T1000 (cell line): ENCODE measurements around the gene GSTO2.

ENCODE experiments used
- DNase-seq: peaks from one replicate; lab custom pipeline; 2025; ENCODE audit warnings: mixed read lengths; lab: John Stamatoyannopoulos, UW

The GSTO2 gene

GRCh38 chr10:104279550-104280259 is 10.7 kb downstream of the GSTO2 start:
- DNase-seq, result no peak

DNA sequence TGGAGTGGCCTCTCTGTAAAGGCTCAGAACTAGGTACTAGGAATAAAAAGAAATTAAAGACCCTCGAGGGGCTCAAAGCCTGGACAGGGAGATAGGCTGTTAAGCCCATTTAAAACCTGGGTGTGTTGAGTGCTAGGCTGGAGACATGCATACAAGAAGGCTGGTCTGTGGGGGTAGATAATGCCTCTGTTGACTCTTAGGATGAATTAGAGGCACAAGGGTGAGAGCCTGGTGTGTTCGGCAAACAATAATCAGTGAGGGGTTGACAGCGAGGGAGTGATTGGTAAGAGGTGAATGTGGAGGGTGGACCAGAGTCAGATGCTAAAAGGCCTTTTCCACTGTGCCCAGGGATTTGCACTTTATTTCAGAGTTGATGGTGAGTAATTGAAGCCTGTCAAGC is 12.7 kb downstream of the GSTO2 start:
- DNase-seq, result no peak

DNA sequence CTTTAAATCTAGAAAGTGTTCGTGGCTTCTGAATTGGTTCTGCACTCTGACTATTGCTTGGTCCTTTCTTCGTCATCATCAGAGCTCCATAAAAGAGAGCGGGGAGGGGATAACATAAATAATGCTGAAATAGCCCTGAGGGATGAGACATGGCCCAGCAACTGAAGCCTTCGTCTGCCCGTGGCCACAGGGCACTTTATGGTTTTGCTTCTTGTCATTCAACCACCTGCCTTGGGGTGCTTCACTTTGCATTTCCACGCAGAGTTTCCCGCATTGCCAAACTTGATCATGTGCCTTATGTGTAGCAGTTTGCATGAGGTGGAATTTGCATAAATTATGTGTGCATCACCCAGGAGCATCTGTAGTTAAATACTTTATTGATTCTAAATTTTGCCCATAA is 15.9 kb downstream of the GSTO2 start:
- DNase-seq, result no peak

DNA sequence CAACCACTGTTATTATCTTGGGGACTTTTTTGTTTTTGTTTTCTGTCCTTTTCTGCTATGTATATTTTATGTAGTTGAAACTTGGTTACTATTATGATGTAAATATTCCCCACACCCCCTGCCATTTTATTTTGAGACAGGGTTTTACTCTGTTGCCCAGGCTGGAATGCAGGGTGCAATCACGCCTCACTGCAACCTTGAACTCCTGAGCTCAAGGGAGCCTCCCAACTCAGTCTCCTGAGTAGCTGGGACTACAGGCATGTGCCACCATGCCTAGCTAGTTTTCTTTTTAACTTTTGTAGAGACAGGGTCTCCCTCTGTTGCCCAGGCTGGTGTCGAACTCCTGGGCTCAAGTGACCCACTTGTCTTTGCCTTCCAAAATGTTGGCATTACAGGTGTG is 18.0 kb downstream of the GSTO2 start:
- DNase-seq, result no peak

GRCh38 chr10:104288355-104288754 is 19.4 kb downstream of the GSTO2 start:
- no peak for DNase-seq

DNA sequence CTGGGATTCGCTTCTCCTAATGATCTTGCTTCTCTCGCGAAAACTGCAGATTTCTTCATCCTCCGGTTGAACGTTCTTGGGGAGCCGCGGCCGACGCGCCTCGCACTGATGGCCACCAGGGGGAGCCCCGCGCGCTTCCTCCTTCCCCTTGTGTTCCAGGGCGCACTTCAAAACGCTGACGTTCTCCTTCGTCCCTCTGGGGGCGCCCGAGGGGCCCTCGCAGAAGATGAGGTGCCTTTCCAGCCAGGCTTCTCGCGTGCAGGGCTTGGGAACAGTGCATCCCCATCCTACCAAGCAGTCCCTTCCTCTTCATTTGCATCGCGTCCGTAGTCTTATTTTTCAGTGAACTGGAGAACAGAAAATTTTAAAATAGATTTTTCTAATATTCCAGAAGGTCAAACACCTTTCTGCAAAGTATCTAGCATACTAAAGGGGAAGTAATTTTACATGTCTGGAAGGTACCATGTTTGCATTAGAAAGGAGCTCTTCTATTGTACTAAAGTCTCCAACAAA is 22.5 kb downstream of the GSTO2 start:
- DNase-seq, result peak; percentile 82

DNA sequence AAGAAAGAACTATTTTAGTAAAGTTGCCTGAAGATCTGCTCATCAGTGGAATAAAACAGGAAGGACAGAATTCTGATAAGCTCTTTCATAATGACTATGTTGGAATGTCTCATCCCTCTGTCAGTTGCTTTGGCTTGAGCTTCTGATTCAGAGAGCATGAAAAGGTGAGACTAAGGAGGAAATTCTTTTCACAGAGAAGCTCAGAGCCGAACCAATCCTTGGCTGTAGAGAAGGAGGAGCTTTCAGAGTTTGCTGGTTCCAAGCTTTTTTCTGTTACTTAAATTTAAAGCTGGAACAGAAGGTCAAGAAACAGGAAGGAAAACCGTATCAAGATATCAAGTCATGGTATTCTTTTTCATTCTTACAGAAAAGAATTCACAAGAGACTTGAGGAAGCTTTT is 24.0 kb downstream of the GSTO2 start:
- no peak for DNase-seq

GRCh38 chr10:104293781-104294321 is 24.9 kb downstream of the GSTO2 start:
- no peak for DNase-seq

DNA sequence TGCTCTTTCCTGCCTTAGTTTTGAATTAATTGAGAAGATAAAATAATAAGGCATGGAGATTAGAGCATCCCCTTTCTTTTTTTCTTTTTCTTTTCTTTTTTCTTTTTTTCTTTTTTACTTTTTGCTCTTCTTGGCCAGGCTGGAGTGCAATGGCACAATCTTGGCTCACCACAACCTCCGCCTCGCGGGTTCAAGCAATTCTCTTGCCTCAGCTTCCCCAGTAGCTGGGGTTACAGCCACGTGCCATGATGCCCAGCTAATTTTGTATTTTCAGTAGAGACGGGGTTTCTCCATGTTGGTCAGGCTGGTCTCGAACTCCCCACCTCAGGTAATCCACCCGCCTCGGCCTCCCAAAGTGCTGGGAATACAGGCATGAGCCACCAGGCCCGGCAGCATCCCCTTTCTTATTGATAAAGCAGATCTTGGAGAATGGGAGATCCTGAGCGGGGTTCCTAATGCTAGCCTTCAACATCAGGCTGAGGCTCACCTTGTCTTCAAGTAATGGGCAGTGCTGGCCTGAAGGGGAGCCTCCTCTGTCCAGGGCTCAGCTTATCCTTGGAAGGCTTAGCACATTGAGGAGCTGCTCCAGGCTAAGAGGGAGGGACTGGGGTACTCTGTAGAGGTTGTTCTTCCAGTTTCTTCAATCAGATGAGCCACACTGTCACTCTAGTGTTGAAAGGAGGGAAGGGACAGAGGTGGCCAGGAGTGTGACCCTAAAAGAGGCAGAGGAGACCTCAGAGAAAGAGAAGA is 27.9 kb downstream of the GSTO2 start:
- DNase-seq, result no peak

- peak; percentile 9 for DNase-seq
Observed at GRCh38 chr10:104297697-104298660, 29.0 kb downstream of the GSTO2 start.

- no peak for DNase-seq
Observed at GRCh38 chr10:104299031-104299904, 30.3 kb downstream of the GSTO2 start.

DNA sequence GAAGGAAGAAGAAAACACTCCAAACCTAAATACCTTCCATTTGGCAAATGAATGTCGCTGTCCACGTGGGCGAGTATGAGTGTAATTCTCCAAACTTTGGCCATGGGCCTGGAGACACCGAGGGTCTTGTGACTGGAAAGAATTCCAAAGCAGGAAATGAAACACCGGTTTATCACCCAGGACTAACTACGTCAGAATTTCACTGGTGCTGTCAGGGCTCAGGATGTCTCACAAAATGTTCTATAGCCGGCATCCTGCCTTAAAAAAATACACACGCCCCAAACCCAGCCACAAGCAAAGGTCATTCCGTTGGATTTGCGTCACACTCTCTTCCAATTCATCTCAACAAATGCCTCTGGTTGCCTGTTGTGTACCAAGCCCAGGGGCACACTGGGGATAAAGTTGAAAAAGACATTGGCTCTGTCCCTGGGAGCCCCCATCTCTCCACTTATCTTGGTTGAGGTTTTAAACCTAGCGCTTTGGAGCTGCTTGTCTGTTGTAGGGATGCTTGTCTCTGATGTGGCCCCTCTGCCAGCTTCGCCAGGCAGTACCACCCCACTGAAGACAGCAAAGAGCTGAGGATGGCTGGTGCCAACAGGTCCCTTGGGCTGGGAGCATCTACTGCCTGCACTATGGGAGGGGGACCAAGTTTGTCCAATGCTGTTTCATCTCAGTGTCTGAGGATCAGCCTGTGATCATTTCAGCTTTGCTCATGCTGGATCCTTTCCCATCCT is 31.2 kb downstream of the GSTO2 start:
- peak; percentile 41 for DNase-seq

- DNase-seq, result peak; percentile 83
Observed at GRCh38 chr10:104300736-104301292, 31.8 kb downstream of the GSTO2 start.

DNA sequence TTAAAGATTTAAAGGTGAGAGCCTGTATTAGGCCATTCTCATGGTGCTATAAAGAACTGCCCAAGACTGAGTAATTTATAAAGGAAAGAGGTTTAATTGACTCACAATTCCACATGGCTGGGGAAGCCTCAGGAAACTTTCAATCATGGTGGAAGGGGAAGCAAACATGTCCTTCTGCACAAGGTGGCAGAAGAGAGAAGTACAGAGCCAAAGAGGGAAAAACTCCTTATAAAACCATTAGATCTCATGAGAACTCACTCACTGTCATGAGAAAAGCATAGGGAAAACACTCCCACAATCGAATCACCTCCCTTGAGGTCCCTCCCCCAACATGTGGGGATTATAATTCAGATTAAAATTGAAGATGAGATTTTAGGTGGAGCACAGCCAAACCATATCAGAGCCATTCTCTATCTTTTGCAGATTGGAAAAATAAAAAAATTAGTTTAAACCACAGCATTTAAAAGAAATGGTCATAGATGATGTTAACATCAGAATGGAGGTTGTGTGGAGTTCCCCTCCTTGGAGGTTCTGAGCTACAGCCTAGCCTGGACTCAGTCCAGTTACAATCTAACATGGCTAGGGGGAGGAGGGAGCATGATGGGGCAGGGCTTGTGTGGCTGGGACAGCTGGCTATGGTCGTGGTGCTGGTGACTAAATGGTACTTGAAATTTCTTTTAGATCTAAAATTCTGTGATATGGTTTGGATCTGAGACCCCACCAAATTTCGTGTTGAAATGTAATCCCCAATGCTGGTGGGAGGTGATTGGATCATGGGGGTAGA is 33.1 kb downstream of the GSTO2 start:
- DNase-seq, result no peak

GRCh38 chr10:104303594-104304355 is 34.8 kb downstream of the GSTO2 start:
- no peak for DNase-seq

GRCh38 chr10:104304356-104304745 is 35.4 kb downstream of the GSTO2 start:
- DNase-seq, result no peak

GRCh38 chr10:104304927-104305326 is 35.9 kb downstream of the GSTO2 start:
- DNase-seq, result no peak

DNA sequence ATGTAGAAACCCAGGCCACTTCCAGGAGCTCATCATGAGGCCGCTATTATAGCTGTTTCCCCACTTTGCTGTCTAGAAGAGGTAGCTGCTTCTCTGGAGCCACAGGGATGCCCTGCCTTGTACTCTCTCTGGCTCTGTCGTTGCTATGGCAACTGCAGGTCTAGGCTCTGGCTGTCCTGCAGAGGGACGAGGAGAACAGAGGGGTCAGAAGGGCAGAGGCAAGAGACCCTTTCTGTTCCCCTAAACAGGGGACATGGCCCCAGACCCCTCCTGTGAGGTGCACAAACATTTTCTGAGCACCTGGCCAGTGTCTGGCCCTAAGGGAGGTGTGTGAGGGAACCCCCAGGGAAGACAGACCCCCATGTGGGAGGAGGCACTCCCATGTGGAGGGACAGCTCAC is 37.9 kb downstream of the GSTO2 start:
- DNase-seq, result no peak
